NOMO-1 treated with DMSO at 0.1 percent for 48 hours (cell line): Measurements from ENCODE around the gene NXN.

Source experiments
- DNase-seq: peaks from one replicate; lab custom pipeline; 2025; ENCODE audit not compliant: unreplicated experiment; lab: John Stamatoyannopoulos, UW

Gene NXN

DNA sequence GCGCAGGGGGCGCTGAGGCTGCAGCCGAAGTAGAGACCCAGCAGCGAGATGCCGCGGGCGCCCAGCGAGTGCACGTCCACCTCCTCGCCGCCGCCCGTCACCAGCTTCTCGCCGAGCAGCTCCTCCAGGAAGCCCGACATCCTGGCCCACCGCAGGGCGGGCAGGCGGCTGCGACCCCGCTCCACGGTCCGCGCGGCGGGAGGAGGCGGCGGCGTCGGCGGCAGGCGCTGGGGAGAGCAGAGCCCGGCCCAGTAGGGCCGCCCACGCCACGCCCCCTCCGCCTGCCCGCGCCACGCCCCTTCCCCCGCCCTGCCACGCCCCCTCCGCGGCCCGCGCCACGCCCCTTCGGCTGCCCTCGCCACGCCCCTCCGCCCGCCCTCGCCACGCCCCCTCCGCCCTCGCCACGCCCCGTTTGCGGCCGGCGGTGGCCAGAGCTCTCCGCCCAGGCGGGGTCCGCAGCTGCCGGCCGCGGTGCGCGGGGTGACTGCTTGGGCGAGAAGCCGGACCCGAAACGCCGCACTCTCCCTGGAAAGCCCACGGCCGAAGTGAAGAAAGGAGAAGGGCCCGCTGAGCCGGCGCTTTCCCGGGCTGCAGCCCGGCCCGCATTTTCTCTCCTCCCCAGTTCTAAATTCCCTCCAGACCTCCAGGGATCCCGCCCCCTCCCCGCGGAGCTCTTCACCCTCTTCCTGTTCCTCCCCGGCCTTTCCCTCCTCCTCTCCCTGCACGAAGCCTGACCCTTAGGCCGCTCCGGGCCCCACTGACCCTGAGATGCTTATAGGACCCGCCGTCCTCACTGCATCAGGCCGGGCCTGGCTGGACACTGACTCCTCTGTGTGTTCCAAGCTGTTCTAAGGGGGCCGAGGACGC lies at the start of gene NXN:
Gene NXN, minus strand, starts transcription at position 238 of the 867 bp plus-strand sequence.
- peak; percentile 55 for DNase-seq

DNA sequence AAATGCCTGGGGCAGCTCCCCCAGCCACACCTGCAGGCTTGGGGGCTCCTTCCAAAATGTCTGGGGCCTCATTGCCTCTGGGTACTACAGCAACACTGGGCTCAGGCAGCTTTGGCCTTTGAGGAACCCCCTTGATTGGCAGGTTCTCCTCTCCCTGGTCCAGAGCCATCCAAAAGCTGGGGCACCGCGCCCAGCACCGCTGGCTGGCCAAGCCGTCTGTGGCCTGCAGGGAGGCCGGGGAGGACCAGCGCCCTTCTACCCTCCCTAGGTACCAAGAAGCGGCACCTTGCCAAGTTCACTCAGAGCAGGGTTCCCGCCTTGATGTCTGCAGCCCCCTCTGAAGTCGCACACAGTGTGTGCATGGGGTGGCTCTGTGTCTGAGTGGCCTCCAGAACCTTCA lies 47.5 kb upstream of the NXN start:
- DNase-seq: no peak

DNA sequence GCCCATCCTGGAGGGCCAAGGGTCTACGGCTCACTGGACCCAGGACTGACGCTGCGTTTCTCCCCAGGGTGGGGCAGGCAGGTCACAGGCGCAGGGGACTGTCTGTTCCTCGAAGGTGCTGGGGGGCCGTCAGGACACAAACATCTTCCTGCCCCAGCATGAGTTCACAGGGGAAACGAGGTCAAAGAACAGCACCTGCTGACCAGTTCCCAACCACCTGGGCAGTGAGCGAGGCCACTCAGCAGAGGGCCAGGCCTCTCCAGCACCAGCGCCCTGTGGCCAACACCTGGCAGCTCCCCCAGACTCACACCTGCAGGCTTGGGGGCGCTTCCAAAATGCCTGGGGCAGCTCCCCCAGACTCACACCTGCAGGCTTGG lies 47.0 kb upstream of the NXN start:
- no peak for DNase-seq

DNA sequence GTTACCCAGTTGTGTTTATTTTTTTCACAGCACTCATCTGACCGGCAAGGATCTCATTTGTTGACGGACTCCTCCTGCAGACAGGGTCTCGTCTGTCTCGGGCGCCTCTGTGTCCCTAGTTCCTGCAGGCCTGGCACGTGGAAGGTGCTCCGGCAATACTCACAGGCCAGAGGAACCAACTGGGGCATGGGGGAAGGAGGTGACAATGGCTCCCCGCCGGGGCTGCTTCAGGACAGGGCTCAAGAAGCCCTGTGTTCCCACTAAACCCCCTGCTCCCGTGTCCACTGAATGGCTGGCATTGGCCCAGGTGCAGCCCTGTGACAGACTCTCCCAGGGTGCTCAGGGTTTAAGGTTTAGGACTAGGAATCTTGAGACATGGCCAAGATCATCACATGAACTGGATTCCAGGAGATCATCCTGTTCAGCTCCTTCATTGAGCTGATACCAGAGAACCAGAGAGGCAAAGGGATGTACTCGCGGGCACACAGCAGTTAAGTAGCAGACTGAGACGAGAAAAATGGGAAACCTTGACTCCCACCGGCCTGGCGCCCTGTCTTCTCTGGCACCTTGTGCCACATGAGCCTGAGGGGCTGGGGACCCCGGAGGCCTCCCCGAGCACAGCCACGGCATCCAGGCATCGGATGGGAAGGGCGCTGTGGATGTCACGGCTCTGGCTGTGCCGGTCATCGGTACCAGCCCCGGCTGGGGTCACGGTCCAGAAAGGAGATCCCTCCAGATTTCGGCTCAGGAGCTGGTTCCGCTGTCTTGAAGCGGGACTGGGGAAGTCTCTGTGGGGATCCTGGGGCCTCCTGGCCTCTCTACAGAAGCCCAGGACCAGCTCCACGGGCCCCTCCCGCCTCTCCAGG lies 46.4 kb upstream of the NXN start:
- DNase-seq: no peak

DNA sequence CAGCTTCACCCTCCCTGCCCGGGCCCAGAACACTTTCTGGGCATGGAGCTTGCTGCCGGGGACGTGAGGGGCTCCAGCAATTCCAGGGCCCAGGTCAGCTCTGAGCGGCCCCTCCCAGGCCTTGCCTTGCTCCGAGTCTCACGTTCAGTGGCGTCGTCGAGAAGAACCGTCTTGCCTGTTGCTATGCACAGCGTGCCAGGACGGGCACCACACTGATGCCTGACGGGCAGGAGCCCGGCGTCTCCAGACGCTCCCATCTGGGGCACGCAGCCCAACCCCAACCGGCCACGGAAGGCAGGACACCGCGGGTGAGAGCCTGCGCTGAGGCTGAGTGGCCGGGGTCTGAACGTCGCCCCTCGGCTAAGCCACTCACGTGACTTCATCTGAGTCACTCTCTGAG lies 44.5 kb upstream of the NXN start:
- DNase-seq: no peak

DNA sequence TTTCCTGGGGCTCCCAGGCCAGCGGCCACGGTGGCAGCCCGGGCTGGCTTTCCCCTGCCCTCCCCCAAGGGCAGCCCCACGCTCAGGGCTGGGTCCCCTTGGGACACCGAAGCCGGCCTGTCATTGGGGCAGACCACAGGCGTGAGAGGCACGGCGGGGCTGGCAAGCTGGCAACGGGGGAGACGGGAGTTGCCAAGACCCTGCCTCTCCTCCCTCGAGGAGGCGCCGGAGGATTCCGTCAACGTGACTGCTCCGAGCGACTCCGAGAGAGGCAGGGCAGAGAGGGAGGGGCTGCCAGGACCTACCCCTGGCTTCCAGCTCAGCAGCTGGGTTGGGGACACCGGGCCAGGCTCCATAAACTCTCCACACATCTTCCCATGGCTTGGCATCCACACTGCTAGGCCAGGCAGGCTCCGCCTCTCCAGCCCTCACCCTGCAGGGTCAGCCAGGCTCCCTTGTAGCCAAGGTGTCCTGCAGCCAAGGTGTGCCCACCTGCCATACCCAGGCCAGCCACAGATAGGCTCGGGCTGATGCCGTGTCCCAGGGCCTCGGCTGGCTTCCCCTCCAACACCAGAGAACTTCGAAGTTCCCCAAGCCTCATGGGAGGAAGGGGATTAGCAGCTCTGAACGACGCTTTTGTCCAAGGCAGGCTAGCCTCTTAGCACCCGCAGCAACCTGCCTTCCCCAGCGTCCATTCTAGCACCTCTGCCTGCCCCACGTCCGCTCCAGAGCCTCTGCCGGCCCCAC lies 42.9 kb upstream of the NXN start:
- DNase-seq: no peak

DNA sequence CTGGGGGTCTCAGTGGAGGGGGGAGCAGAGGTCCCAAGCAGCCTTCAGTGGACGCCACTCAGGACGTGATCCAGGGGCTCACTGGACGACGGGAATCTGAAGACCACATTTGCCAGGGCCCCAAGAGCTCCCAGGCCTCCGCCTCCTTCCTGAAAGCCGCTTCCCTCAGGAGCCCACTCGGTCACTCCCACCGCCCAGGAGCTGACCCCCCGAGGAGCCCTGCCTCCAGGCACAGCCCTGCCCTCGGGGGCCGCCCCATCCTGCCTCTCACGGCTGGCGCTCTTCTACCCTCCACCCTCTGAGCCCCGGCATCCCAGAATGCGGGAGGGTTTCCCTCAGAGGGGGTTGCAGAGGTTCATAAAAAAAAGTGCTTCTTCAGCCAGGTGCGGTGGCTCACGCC lies 41.6 kb upstream of the NXN start:
- DNase-seq: no peak

DNA sequence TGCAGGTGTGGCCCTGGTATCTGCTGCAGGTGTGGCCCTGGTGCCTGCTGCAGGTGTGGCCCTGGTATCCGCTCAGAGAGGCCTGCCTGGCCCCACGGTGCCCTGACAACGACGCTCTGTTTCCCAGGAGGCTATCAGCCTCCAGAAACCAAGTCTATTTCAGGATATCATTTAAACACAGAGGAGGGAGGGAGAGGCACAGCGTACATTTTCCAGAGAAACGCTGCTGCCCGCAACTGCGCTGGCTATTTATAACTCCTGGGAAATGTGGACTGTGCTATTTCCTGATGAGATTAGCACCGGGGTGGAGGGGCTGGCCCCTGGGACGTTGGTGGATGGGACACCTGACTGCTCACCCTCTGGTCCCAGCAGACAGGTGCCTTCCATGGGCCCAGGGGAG lies 39.9 kb upstream of the NXN start:
- no peak for DNase-seq

DNA sequence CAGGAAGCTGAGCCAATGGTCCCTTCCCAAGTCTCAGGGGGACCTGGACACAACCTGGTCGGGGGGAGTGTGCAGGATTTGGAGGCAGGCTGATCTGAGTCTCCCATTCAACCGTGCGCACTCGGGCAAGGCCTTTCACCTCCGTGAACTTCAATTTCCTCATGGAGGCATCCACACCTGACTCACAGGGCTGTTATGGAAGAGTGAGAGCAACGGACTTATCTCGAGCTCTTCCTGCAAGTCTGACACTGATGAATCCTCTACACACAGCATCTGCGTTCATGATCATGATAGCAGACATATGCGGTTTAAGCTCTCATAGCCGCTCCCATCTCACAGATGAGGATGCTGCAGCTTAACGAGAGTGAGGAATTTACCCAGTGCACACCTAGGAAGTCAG lies 39.0 kb upstream of the NXN start:
- DNase-seq: no peak

DNA sequence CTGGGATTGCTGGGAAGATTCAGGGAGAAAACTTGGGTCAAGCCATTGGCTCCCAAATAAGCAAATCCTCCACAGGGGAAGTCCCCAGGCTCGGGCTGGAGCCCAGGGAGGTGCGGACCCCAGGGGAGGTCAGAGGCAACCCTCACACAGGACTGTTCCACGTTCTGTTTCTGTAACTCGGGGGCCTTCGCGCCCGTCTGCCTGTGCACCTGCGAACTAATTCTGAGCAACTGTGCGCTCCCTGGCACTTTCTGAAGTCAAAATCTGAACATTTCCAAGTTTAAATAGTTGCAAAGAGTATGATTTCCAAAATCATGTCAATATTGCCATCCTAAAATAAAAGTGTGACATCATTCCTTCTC lies 34.1 kb upstream of the NXN start:
- DNase-seq: no peak

DNA sequence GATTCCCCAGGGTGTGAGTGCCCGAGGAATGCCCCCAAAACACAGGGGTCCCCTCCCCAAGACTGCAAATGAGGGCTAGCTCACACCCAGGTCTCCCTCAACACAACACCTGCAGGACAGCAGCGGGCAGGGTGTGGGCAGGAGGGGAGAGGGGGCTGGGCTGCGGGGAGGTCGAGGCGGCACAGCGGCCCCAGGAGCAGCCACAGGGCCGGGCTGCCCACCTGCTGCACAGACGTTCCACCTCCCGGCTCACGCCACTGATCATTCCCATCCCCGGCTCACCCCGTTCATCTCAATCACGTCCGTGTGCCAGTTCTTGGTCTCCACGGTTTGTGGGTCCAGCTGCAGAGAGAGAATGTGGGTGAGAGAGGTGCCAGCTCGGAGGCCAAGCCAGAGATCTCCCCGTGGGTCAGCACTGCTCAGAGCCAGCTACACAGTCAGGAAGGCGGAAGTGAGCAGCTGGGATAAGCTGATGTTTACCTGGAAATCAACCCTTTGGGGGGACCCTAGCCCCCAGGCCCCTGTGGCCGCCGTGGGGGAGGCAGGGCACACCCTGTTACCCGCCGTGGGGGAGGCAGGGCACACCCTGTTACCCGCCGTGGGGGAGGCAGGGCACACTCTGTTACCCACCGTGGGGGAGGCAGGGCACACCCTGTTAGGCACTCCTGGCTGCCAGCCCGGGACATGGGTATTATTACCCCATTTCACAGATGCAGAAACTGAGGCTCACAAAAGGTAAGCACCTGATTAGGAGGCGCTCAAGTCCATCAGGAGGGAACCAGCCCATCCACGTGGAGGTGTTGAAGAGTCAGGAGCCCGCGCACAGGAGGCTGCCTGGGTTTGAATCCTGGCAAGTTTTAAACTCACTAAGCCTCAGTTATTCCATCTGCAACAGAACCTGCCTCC lies 33.5 kb upstream of the NXN start:
- no peak for DNase-seq

DNA sequence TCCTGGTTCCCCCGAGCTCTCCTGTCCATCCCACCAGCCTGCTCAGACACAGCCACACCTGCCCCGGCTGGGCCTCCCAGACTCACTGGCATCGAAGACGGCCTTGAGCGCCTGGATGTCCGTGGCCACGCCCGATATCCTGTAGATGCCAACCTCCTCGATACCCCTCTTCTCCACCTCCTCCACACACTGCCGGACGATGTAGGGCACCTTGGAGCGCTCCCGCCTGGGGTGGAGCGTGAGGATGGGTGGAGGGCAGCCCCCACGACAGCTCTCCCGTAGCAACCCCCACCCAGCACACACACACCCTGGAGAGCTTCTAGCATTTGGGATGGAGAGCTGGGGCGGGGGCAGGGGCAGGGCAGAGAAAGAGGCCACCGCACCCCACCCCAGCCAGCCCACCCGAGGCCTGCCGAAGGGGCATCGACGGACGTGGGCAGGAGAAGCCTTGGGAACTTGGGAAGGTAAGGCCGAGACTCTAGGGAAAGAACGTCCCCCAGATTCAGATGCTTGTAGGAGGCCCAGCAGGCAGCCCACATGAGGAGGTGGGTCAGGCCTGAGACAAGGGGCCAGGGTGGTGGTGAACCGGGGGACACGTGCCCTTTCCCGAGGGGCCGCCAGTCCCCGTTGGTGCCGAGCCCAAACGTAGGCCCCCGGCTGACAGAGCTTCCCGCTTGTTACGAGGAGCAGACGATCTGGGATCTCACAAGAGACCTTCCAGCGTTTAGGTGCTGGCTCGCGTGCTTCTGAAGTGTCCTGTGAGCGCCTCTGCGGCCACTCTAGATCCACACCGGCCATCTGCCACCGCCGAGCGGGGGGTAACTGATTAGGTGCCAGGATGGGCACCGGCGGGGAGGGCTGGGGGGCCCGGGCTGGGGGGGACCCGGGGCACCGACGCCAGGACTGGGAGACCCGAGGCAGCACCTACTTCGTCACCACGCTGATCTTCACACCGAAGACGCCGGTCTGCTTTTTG lies 32.5 kb upstream of the NXN start:
- no peak for DNase-seq

DNA sequence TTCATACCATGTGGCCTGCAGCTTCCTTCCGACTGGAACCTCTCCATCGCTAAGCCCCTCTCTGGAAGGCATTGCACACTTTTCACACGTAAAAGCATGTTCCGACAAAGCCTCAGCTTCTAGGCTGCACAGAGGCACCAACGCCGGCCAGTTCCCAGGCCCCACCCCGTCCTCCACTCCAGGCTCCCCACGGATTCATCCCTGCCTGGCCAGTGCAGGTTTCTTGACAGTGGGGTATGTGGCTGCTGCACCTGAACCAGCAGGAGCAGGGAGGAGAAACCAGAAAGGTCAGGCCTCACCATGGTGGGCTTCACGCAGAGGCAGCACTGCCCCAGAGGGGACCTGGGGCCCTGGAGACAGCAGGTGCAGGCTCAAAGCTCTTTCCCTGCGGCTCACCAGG lies 31.6 kb upstream of the NXN start:
- no peak for DNase-seq

DNA sequence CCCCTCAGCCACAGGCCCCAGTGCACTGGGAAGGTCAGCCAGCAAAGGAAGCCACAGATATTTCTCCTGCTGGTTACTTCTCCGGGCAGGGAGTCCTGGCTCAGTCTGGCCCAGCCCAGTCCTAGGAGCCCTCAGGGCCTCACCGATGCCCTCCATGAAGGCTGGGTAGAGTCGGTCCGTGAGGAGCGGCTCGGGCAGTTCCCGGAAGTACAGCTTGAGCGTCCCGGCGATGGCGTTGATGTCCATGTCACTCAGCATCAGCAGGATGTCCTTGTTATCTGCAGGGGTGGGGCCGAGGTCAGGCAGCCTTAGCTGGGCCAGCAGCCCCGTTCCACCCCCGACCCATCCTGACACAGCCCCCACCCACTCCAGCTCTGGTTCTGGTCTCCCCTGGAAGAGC lies 31.0 kb upstream of the NXN start:
- DNase-seq: no peak

DNA sequence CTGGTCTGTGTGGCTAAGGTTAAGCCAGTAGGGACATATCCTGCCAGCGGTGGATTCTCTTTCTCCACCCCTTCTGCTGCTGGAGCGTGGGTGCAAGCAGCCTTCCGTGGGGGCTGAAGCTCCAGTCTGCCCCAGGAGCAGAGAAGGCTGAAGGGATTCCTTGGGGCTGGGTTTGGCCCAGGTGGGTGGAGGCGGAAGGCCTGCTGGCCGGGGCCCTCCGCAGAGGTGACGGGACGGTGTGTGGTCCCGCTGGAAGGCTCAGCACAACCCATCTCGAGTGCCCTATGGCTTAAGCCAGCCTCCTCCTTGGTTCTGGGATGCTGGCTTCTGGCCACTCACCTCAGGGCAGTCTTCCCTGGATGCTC lies 30.5 kb upstream of the NXN start:
- DNase-seq: no peak

DNA sequence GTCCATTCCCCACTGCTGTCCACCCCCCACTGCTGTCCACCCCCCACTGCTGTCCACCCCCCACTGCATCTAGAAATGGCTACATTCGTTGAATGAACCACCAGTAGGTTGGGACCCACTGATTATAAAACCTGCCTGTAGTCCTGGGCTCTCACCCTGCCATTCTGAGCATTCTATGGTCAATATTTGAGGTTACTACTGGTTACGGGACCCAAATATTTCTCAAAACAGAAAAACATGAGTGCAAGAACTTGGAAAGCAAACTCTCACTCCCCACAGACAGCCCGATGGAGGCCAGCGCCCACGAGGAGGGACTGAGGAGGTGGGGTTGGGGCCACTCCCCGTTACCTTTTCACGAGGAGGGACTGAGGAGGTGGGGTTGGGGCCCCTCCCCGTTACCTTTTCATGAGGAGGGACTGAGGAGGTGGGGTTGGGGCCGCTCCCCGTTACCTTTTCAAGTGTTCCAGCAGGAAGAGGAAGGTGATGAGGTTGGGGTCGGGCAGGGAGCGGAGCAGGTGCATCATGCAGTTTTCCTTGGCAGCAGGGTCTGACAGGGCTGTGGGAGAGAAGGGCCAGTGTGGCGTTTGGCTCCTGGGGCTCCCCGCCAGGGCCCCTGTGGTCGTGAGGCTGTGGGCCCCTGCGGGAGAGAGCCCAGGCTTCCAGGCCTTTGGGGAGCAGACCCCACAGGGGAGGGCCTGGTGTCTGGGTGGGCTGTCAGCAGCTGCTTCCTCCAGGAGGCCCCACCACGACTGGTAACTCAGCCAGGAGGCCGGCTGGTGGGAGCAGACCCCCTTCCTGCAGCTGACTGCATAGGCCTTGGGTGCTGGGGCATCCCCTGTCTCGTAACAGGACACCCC lies 29.9 kb upstream of the NXN start:
- DNase-seq: no peak

DNA sequence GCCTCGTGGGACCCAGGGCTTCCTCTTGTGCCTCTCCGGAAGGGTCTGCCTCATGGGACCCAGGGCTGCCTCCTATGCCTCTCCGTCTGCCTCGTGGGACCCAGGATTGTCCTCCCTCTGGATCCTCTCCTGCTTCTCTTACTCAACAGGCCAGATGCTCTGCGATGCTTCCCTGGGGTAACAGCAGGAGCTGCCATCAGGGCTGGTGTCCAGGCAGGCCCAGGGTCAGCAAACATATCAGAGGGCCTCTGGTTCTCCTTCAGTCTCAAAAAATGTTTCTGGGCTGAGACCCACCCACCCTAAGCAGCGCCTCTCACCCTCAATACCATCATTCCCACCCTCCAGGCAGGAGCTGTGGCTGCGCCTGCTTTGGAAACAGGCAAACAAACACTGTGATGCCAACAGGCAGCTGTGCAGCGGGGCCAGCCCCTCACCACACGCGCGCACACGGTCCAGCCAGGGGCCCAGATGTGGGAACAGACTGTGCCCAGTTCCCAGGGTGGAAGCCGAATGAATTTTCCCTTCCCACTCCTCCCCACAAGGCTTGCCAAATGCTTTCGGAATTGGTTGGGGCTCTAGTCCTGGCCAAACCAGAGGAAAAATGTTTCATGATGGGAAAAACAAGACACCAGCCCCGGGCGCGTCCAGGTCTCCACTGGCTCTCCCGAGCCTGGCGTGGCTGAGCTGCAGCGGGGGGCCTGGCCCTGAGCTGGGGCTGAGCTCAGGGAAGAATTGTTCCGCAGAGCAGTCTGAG lies 28.6 kb upstream of the NXN start:
- no peak for DNase-seq
